ENCODE results near the gene FOCAD.

The FOCAD gene

DNA sequence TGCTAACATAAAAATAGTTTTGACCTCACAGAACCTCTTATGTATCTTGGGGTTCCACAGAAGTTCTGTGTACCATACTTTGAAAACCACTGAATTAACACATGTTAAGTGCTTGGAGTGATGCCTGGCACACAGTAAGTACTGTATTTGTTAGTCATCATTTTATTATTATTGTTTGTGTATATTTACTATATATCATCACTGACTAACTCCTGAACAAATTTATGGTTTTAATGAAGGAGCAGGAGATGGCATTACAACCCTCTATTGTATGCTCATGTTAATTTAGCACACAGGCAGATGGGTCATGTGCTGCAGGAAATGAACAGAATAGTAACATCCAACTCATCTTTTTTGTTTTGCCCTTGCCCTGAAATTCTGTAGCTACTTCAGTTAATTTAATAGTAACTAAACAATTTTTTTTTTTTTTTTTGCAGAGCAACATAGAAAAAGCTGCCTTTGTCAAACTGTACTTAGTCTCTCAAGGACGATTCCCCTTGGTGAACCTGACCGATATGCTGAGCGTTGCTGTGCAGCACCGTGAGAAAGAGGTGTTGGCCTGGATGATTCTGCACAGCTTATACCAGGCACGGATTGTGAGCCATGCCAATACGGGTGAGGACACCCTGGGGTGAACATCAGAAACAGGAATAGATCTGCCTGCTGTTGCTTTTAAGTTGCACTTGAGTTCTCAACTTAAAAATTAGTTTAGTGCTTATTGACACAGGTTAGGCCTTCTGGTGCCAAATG lies 302.0 kb downstream of the FOCAD start:
- no peak for DNase-seq
- Histone ChIP-seq H3K27me3 (replicated peaks in 2 of 5; ENCODE audit: control insufficient read depth in 4 of 5, insufficient read depth in 5 of 5, low read length in 4 of 5) (no peaks in the 10 kb centered on the region), H3K9me3 (ENCODE audit: control extremely low read depth in 1 of 5, control insufficient read depth in 4 of 5, insufficient read depth in 2 of 5, low read depth in 1 of 5, low read length in 4 of 5) (peaks cover 0 to 2% (median 0%) of the 10 kb centered on the region in 5 experiments), H3K4me1 (ENCODE audit: control extremely low read depth in 1 of 4, control insufficient read depth in 4 of 4, insufficient read depth in 4 of 4, low read length in 3 of 4) (peaks cover 2 to 24% (median 9%) of the 10 kb centered on the region in 4 experiments), H3K27ac (ENCODE audit: insufficient read depth in 1 of 2, low read depth in 1 of 2, low read length in 2 of 2, poor library complexity in 1 of 2, severe bottlenecking in 2 of 2) (no peak overlapping the region), H3K36me3 (ENCODE audit: control insufficient read depth in 4 of 4, insufficient read depth in 4 of 4, low read length in 3 of 4) (peaks cover 6 to 44% (median 14%) of the 10 kb centered on the region in 4 experiments), H3K4me3 (ENCODE audit: control insufficient read depth in 1 of 7, extremely low read depth in 1 of 7, insufficient read depth in 4 of 7, low read depth in 2 of 7, low read length in 6 of 7) (no peak overlapping the region)
- CTCF ChIA-PET: interaction anchor here (0.6 to 1.5 kb wide), 3 partner anchors 8 to 41 kb away, joined by 3 to 4 read pairs (median 3); no protein-coding TSS in a partner anchor
- POLR2A ChIA-PET: no interaction called here
- 100% methylated on average over 4 of the region's 6 CpGs for WGBS (ENCODE audit: insufficient coverage)

DNA sequence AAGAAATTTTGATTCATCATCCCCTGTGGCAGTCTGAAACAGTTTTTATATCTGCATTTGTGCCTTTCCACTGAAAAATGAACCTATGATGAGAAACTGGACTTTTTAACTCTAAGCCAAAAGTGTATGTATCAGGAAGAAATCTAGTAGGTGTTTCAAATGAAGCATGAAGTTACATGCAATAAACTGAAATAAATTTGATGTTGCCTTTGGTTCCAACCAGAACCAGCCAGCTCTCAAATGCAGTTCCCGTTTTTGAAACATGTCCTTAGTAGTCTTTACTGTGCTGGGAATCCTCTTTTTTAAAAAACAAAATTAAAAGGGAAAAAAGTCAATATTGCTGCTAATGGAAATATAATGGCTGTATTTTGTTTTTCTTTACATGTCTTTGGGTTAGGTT lies 303.5 kb downstream of the FOCAD start:
- Histone ChIP-seq H3K9me3 (ENCODE audit: control extremely low read depth in 1 of 5, control insufficient read depth in 4 of 5, insufficient read depth in 2 of 5, low read depth in 1 of 5, low read length in 4 of 5) (peaks cover 0 to 2% (median 0%) of the 10 kb centered on the region in 5 experiments), H3K27ac (ENCODE audit: insufficient read depth in 1 of 2, low read depth in 1 of 2, low read length in 2 of 2, poor library complexity in 1 of 2, severe bottlenecking in 2 of 2) (no peak overlapping the region), H3K4me1 (ENCODE audit: control extremely low read depth in 1 of 4, control insufficient read depth in 4 of 4, insufficient read depth in 4 of 4, low read length in 3 of 4) (peaks cover 2 to 22% (median 8%) of the 10 kb centered on the region in 4 experiments), H3K36me3 (ENCODE audit: control insufficient read depth in 4 of 4, insufficient read depth in 4 of 4, low read length in 3 of 4) (peaks cover 4 to 45% (median 13%) of the 10 kb centered on the region in 4 experiments), H3K4me3 (ENCODE audit: control insufficient read depth in 1 of 7, extremely low read depth in 1 of 7, insufficient read depth in 4 of 7, low read depth in 2 of 7, low read length in 6 of 7) (no peak overlapping the region), H3K27me3 (replicated peaks in 2 of 5; ENCODE audit: control insufficient read depth in 4 of 5, insufficient read depth in 5 of 5, low read length in 4 of 5) (no peaks in the 10 kb centered on the region)
- 86% methylated on average over 1 of the region's 1 CpG for WGBS (ENCODE audit: insufficient coverage)
- no peak for DNase-seq
- ChIA-PET POLR2A (no interaction called here), CTCF (no interaction called here)

DNA sequence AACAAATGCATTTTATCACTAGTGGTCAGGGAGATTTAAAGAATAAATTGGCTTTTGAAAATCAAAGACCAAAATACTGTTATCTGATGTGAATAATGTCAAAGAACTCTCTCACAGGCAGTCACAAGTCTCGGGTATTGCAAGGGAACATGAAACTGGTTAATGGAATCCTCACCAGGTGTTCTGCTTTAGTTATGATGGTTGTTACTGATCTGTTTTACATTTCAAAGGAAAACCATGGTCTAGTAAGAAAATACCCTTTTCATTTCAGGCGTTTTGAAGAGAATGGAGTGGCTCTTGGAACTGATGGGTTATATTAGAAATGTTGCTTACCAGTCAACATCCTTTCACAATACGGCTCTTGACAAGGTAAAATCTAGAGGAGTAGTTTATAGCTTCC lies 304.0 kb downstream of the FOCAD start:
- CTCF ChIA-PET: no interaction called here
- WGBS (ENCODE audit: insufficient coverage): 90% methylated on average over 2 of the region's 3 CpGs
- no peak for DNase-seq
- no peak overlapping the region for H3K27ac ChIP-seq (ENCODE audit: insufficient read depth in 1 of 2, low read depth in 1 of 2, low read length in 2 of 2, poor library complexity in 1 of 2, severe bottlenecking in 2 of 2)
- peaks cover 0 to 2% (median 0%) of the 10 kb centered on the region in 5 experiments for H3K9me3 ChIP-seq (ENCODE audit: control extremely low read depth in 1 of 5, control insufficient read depth in 4 of 5, insufficient read depth in 2 of 5, low read depth in 1 of 5, low read length in 4 of 5)
- no peaks in the 10 kb centered on the region for H3K27me3 ChIP-seq (replicated peaks in 2 of 5; ENCODE audit: control insufficient read depth in 4 of 5, insufficient read depth in 5 of 5, low read length in 4 of 5)
- peaks cover 0 to 42% (median 11%) of the 10 kb centered on the region in 4 experiments for H3K36me3 ChIP-seq (ENCODE audit: control insufficient read depth in 4 of 4, insufficient read depth in 4 of 4, low read length in 3 of 4)
- POLR2A ChIA-PET: no interaction called here
- H3K4me3 ChIP-seq (ENCODE audit: control insufficient read depth in 1 of 7, extremely low read depth in 1 of 7, insufficient read depth in 4 of 7, low read depth in 2 of 7, low read length in 6 of 7): no peak overlapping the region
- peaks cover 2 to 22% (median 8%) of the 10 kb centered on the region in 4 experiments for H3K4me1 ChIP-seq (ENCODE audit: control extremely low read depth in 1 of 4, control insufficient read depth in 4 of 4, insufficient read depth in 4 of 4, low read length in 3 of 4)

DNA sequence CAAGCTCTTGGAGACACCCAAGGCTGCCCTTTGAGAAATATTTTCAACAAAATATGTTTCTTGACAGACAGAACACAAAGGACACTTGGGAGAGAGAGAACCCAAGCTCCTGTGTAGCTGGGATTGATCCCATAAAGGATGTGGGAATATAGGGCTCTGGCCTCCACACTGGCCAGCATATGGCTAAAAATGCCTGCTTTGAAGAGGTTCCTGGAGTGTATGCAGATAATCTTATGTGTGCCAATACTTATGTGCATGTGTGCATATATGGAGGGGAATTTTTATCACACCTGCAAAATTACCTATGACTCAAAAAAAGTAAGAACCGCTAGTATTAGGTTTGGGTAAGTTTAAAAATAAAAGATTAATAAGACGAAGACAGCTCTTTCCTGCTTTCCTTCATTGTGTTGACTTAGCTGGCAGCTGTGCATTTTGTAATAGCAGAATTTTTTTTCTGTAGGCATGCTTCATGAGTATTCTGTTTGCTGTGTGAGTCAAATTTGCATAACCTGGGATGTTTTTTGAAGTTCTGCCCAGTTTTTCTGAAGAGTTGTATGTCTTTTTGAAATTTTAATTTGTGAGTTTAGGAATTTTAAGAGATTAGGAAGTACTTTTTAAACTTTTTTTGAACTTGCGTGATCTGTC lies 304.7 kb downstream of the FOCAD start:
- POLR2A ChIA-PET: no interaction called here
- Histone ChIP-seq H3K9me3 (ENCODE audit: control extremely low read depth in 1 of 5, control insufficient read depth in 4 of 5, insufficient read depth in 2 of 5, low read depth in 1 of 5, low read length in 4 of 5) (peaks cover 0 to 2% (median 0%) of the 10 kb centered on the region in 5 experiments), H3K4me3 (ENCODE audit: control insufficient read depth in 1 of 7, extremely low read depth in 1 of 7, insufficient read depth in 4 of 7, low read depth in 2 of 7, low read length in 6 of 7) (no peak overlapping the region), H3K4me1 (ENCODE audit: control extremely low read depth in 1 of 4, control insufficient read depth in 4 of 4, insufficient read depth in 4 of 4, low read length in 3 of 4) (peaks cover 2 to 22% (median 8%) of the 10 kb centered on the region in 4 experiments), H3K27me3 (replicated peaks in 2 of 5; ENCODE audit: control insufficient read depth in 4 of 5, insufficient read depth in 5 of 5, low read length in 4 of 5) (no peaks in the 10 kb centered on the region), H3K36me3 (ENCODE audit: control insufficient read depth in 4 of 4, insufficient read depth in 4 of 4, low read length in 3 of 4) (peaks cover 0 to 41% (median 11%) of the 10 kb centered on the region in 4 experiments), H3K27ac (ENCODE audit: insufficient read depth in 1 of 2, low read depth in 1 of 2, low read length in 2 of 2, poor library complexity in 1 of 2, severe bottlenecking in 2 of 2) (no peak overlapping the region)
- 80% methylated on average over 1 of the region's 3 CpGs for WGBS (ENCODE audit: insufficient coverage)
- DNase-seq: no peak
- CTCF ChIA-PET: no interaction called here

DNA sequence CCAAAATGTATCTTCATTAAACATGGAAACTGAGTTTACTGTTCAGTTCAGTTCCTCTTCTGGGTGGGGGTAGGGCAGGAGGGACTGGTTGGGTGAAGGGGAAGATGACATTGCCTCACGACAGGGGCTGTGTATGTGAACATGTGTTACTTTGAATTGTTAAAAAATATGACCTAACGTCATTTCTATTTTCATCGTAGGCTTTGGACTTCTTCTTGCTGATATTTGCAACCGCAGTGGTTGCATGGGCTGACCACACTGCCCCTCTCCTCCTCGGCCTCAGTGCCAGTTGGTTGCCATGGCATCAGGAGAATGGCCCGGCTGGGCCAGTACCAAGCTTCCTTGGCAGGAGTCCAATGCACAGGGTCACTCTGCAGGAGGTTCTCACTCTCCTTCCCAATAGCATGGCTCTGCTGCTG lies 305.9 kb downstream of the FOCAD start:
- peaks cover 0 to 2% (median 0%) of the 10 kb centered on the region in 5 experiments for H3K9me3 ChIP-seq (ENCODE audit: control extremely low read depth in 1 of 5, control insufficient read depth in 4 of 5, insufficient read depth in 2 of 5, low read depth in 1 of 5, low read length in 4 of 5)
- WGBS (ENCODE audit: insufficient coverage): 96% methylated on average over 3 of the region's 6 CpGs
- no peak for DNase-seq
- H3K4me1 ChIP-seq (ENCODE audit: control extremely low read depth in 1 of 4, control insufficient read depth in 4 of 4, insufficient read depth in 4 of 4, low read length in 3 of 4): peaks cover 2 to 22% (median 8%) of the 10 kb centered on the region in 4 experiments
- H3K27ac ChIP-seq (ENCODE audit: insufficient read depth in 1 of 2, low read depth in 1 of 2, low read length in 2 of 2, poor library complexity in 1 of 2, severe bottlenecking in 2 of 2): no peak overlapping the region
- no peaks in the 10 kb centered on the region for H3K27me3 ChIP-seq (replicated peaks in 2 of 5; ENCODE audit: control insufficient read depth in 4 of 5, insufficient read depth in 5 of 5, low read length in 4 of 5)
- no peak overlapping the region for H3K4me3 ChIP-seq (ENCODE audit: control insufficient read depth in 1 of 7, extremely low read depth in 1 of 7, insufficient read depth in 4 of 7, low read depth in 2 of 7, low read length in 6 of 7)
- ChIA-PET CTCF (no interaction called here), POLR2A (interaction anchor here (0.5 kb wide), 1 partner anchor 21 kb away, joined by 3 read pairs; no protein-coding TSS in a partner anchor)
- peaks cover 0 to 51% (median 14%) of the 10 kb centered on the region in 4 experiments for H3K36me3 ChIP-seq (ENCODE audit: control insufficient read depth in 4 of 4, insufficient read depth in 4 of 4, low read length in 3 of 4)

DNA sequence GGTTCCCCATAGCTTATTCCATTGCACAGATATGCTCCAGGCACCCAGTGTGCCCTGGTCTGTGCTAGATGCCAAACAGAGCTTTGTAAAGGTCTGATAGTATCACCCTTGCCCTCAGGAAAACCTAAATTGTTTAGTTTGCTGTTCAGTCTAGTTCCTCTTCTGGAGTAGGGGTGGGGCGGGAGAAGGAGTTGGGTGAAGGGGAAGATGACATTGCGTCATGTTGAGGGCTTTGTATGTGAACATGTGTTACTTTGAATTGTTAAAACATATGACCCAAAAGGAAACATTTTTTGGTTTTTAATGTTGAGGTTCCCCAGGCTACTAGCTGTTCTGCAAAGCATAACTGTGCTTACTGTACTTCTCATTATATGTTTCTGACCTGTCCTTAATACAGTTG lies 306.8 kb downstream of the FOCAD start:
- CTCF ChIA-PET: interaction anchor here (0.6 kb wide), 1 partner anchor 9 kb away, joined by 3 read pairs; no protein-coding TSS in a partner anchor
- peaks cover 2 to 22% (median 8%) of the 10 kb centered on the region in 4 experiments for H3K4me1 ChIP-seq (ENCODE audit: control extremely low read depth in 1 of 4, control insufficient read depth in 4 of 4, insufficient read depth in 4 of 4, low read length in 3 of 4)
- peaks cover 0 to 2% (median 0%) of the 10 kb centered on the region in 5 experiments for H3K9me3 ChIP-seq (ENCODE audit: control extremely low read depth in 1 of 5, control insufficient read depth in 4 of 5, insufficient read depth in 2 of 5, low read depth in 1 of 5, low read length in 4 of 5)
- POLR2A ChIA-PET: no interaction called here
- 8% methylated on average over 2 of the region's 2 CpGs for WGBS (ENCODE audit: insufficient coverage)
- no peak overlapping the region for H3K4me3 ChIP-seq (ENCODE audit: control insufficient read depth in 1 of 7, extremely low read depth in 1 of 7, insufficient read depth in 4 of 7, low read depth in 2 of 7, low read length in 6 of 7)
- H3K27me3 ChIP-seq (replicated peaks in 2 of 5; ENCODE audit: control insufficient read depth in 4 of 5, insufficient read depth in 5 of 5, low read length in 4 of 5): no peaks in the 10 kb centered on the region
- DNase-seq: peak; percentile 49 to 90 (median 87)
- H3K27ac ChIP-seq (ENCODE audit: insufficient read depth in 1 of 2, low read depth in 1 of 2, low read length in 2 of 2, poor library complexity in 1 of 2, severe bottlenecking in 2 of 2): no peak overlapping the region
- H3K36me3 ChIP-seq (ENCODE audit: control insufficient read depth in 4 of 4, insufficient read depth in 4 of 4, low read length in 3 of 4): peaks cover 2 to 54% (median 20%) of the 10 kb centered on the region in 4 experiments

DNA sequence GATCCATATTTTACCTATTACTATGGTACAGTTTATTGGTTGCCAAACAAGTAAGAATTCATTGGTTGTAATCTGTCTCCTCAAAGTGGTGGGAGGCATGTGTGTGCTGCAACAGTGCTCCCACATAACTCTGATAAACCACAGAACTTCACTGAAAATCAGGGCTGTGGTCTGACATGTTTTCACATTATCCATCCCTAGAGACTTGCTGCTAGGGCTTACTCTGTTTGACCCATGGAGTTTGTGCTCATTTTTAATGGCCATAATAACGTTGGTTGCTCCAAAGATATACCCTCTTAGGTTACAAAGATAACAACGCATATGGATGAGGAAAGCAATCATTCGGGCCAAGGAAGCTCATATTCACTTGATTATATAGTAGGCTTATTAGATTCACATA lies 310.4 kb downstream of the FOCAD start:
- 100% methylated on average over 1 of the region's 3 CpGs for WGBS (ENCODE audit: insufficient coverage)
- ChIA-PET CTCF (no interaction called here), POLR2A (no interaction called here)
- peaks cover 2 to 43% (median 23%) of the 10 kb centered on the region in 4 experiments for H3K36me3 ChIP-seq (ENCODE audit: control insufficient read depth in 4 of 4, insufficient read depth in 4 of 4, low read length in 3 of 4)
- H3K4me3 ChIP-seq (ENCODE audit: control insufficient read depth in 1 of 7, extremely low read depth in 1 of 7, insufficient read depth in 4 of 7, low read depth in 2 of 7, low read length in 6 of 7): no peak overlapping the region
- DNase-seq: no peak
- H3K9me3 ChIP-seq (ENCODE audit: control extremely low read depth in 1 of 5, control insufficient read depth in 4 of 5, insufficient read depth in 2 of 5, low read depth in 1 of 5, low read length in 4 of 5): peaks cover 0 to 2% (median 0%) of the 10 kb centered on the region in 5 experiments
- H3K27ac ChIP-seq (ENCODE audit: insufficient read depth in 1 of 2, low read depth in 1 of 2, low read length in 2 of 2, poor library complexity in 1 of 2, severe bottlenecking in 2 of 2): no peak overlapping the region
- H3K27me3 ChIP-seq (replicated peaks in 2 of 5; ENCODE audit: control insufficient read depth in 4 of 5, insufficient read depth in 5 of 5, low read length in 4 of 5): no peaks in the 10 kb centered on the region
- H3K4me1 ChIP-seq (ENCODE audit: control extremely low read depth in 1 of 4, control insufficient read depth in 4 of 4, insufficient read depth in 4 of 4, low read length in 3 of 4): peaks cover 2 to 22% (median 8%) of the 10 kb centered on the region in 4 experiments
